Measurements from ENCODE around the gene RNPEPL1. TPM values are rescaled to one million over a fixed set of nuclear protein-coding genes. Genes with fewer than 3 reads are reported as not detected.

The RNPEPL1 gene
- total RNA-seq, 4 donors from 2014 or later = 85.0 to 175 (median 154) TPM

- peaks cover 0 to 49% (median 0%) of the 10 kb centered on the region in 3 donors for H3K36me3 ChIP-seq
- peak; percentile 44 to 80 (median 60) for DNase-seq
Observed at GRCh38 chr2:240624950-240625621, 56.8 kb downstream of the RNPEPL1 start, which contains the start of gene GPR35. TSS of gene GPR35 (plus strand) at chr2:240625480. CDS start at chr2:240629953, 4,473 bp downstream.

GRCh38 chr2:240626531-240627300 is 58.4 kb downstream of the RNPEPL1 start:
- peaks cover 0 to 50% (median 0%) of the 10 kb centered on the region in 3 donors for H3K36me3 ChIP-seq
- H3K27me3 ChIP-seq = no peaks in the 10 kb centered on the region
- peak overlapping the region; percentile 30 to 70 (median 44) for H3K27ac ChIP-seq
- H3K4me1 ChIP-seq = peaks cover 0 to 24% (median 10%) of the 10 kb centered on the region in 4 donors
- no peak overlapping the region for H3K4me3 ChIP-seq
- H3K9me3 ChIP-seq = no peaks in the 10 kb centered on the region
- DNase-seq = peak; percentile 38 to 74 (median 48)
- TF ChIP-seq CTCF (IDR thresholded peaks at IDR 0.05) (no peak), POLR2A (IDR thresholded peaks at IDR 0.05) (no peak)

More at GRCh38 chr2:240624950-240625621, 56.8 kb downstream of the RNPEPL1 start, which contains the start of gene GPR35:
- H3K4me1 ChIP-seq = peaks cover 0 to 30% (median 14%) of the 10 kb centered on the region in 4 donors
- H3K9me3 ChIP-seq = no peaks in the 10 kb centered on the region
- no peaks in the 10 kb centered on the region for H3K27me3 ChIP-seq
- H3K4me3 ChIP-seq = peak within 1 kb of the TSS in 1 of 4 donors; percentile 26
- H3K27ac ChIP-seq = peak within 1 kb of the TSS; percentile 50 to 70 (median 58)
- TF ChIP-seq CTCF (IDR thresholded peaks at IDR 0.05) (no peak), POLR2A (IDR thresholded peaks at IDR 0.05) (no peak)

- peak in 2 of 3 donors; percentile 28 to 34 for DNase-seq
- H3K9me3 ChIP-seq = no peaks in the 10 kb centered on the region
- TF ChIP-seq CTCF (IDR thresholded peaks at IDR 0.05) = no peak
- no peak for TF ChIP-seq POLR2A (IDR thresholded peaks at IDR 0.05)
- H3K27ac ChIP-seq = no peak overlapping the region
- H3K36me3 ChIP-seq = peaks cover 0 to 44% (median 0%) of the 10 kb centered on the region in 3 donors
- H3K4me3 ChIP-seq = no peak overlapping the region
- no peaks in the 10 kb centered on the region for H3K27me3 ChIP-seq
- H3K4me1 ChIP-seq = peaks cover 0 to 20% (median 6%) of the 10 kb centered on the region in 4 donors
Observed at GRCh38 chr2:240627736-240628506, 59.6 kb downstream of the RNPEPL1 start.

- Histone ChIP-seq H3K9me3 (no peaks in the 10 kb centered on the region), H3K36me3 (peaks cover 0 to 43% (median 0%) of the 10 kb centered on the region in 3 donors), H3K27ac (no peak overlapping the region), H3K4me3 (no peak overlapping the region), H3K4me1 (peaks cover 0 to 20% (median 6%) of the 10 kb centered on the region in 4 donors), H3K27me3 (no peaks in the 10 kb centered on the region)
- DNase-seq = peak in 2 of 3 donors; percentile 37 to 38
- no peak for TF ChIP-seq POLR2A (IDR thresholded peaks at IDR 0.05)
- no peak for TF ChIP-seq CTCF (IDR thresholded peaks at IDR 0.05)
Observed at GRCh38 chr2:240628507-240628807, 60.2 kb downstream of the RNPEPL1 start.

Measured in Peyer's patch (tissue), 4 donors.